ENCODE measurements around the gene LHPP.
"Not testable (repeated sequence)": the region's sequence is repeated elsewhere in the genome, so short reads cannot be mapped to it uniquely, and the experiment has no call there.

The LHPP gene

GRCh38 chr10:124534231-124534798, 72.7 kb downstream of the LHPP start:
- in situ Hi-C loops (cut with MboI; ENCODE audit: low sequenced_read_pairs): loop anchor here (10.0 kb wide), 1 partner anchor 290 kb away; no protein-coding TSS in a partner anchor

DNA sequence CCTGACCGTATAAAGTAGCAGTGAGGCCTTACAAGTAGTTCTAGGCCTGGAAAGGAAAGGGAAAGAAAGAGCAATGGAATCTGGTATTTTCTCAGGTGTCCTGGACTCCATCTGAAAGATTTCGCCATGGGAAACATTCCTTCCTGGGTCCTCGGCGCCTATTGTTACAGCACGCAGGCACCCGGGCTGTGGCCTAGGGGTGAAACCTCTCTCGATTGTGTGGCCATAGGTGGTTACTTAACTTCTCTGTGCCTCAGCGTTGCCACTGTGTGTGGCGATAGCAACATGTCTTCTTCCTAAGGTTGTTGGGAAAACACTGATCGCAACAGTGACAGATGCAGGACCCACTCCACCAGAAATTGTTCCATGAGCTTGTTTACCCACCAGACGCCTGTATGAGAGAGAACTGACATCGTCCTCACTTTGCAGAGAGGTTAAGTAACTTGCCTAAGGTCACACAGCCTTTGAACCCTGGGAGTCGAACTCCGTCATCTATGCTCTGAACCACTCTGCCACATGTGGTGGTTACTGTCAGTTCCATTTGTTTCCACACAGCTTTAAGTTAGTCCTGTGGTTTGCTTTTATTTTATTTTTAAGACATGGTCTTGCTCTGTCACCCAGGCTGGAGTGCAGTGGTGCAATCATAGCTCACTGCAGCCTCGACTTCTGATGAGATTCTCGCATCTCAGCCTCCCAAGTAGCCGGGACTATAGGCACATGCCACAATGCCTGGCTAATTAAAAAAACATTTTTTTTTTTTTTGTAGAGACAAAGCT, 73.4 kb downstream of the LHPP start:
- in situ Hi-C loops (cut with MboI; ENCODE audit: low sequenced_read_pairs): loop anchor here (10.0 kb wide), 1 partner anchor 290 kb away; no protein-coding TSS in a partner anchor

- in situ Hi-C loops (cut with MboI; ENCODE audit: low sequenced_read_pairs): loop anchor here (10.0 kb wide), 1 partner anchor 289 kb away; no protein-coding TSS in a partner anchor
Observed at GRCh38 chr10:124535731-124536495, 74.3 kb downstream of the LHPP start.

DNA sequence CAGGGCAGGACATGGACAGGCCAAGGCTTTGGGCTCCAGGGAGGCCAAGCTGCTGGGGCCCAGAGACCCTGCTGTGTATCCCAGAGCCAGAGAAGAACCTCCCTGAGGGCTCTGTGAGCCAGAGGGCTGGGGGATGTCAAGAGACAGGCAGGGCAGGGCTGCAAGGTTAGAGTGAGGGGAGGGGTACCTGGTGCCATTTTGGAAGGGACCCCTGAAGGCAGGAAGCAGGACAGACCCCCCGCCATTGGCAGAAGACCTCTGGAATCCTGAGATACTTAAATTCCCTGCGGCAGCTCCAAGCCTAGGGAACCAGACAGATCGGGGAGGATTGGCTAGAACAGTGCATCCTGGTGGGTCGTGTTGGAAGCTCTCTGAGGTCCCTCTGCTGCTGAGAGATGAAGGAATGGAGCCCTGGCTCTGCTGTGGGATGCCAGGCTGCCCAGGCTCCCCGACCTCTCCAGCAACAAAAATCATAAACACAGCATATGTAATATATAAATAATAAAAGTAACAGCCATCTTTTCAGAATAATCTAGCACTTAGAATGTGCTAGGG, 75.0 kb downstream of the LHPP start:
- in situ Hi-C loops (cut with MboI; ENCODE audit: low sequenced_read_pairs): loop anchor here (10.0 kb wide), 1 partner anchor 288 kb away; no protein-coding TSS in a partner anchor

DNA sequence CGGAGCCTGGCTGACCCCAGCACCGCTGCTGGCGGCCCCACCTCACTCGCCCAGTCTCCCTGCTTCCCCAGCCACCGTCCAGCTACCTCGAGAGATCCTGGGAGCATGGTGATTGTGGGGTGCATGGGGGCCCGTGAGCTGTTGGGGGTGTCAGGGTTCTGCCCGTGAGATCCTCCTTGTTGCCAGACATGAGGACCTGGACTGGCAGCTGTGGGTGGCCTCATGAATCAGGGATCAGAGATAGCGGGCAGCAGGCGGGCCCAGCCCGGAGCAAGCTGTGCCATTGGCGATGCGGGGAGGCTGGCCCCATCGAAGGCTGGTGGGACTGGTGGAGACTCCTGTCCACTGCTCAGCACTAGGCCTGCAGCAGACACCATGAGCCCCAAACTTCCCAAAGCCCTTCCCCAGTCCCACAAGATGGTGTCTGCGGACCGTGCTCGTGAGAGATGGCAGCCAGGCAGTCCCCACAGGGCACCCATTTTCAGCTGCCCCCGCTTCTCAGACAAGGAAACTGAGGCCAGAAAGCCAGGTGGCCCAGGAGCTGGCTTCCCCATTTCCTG, 75.6 kb downstream of the LHPP start:
- in situ Hi-C loops (cut with MboI; ENCODE audit: low sequenced_read_pairs): loop anchor here (10.0 kb wide), 1 partner anchor 288 kb away; no protein-coding TSS in a partner anchor

GRCh38 chr10:124537891-124538290, 76.3 kb downstream of the LHPP start:
- in situ Hi-C loops (cut with MboI; ENCODE audit: low sequenced_read_pairs): loop anchor here (10.0 kb wide), 1 partner anchor 287 kb away; no protein-coding TSS in a partner anchor

DNA sequence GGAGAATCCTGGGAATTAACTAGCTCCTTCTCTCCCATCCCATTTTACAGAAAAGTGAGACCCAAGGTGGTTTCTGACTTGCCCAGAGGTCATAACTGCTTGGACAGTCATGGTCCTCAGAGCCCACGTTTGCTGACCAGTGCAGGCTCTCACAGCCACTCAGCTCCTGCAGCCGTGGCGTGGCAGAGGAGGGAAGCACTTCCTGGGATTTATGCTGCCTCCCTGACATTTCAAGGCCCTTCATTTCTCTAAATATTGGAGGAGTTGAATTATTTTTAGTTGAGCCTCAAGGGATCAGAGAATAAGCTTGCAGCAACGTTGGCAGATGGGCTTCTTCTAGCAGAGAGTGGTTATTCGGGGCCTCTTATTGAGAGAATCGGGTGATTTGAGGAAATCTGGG, 77.1 kb downstream of the LHPP start:
- in situ Hi-C loops (cut with MboI; ENCODE audit: low sequenced_read_pairs): loop anchor here (10.0 kb wide), 1 partner anchor 286 kb away; no protein-coding TSS in a partner anchor

DNA sequence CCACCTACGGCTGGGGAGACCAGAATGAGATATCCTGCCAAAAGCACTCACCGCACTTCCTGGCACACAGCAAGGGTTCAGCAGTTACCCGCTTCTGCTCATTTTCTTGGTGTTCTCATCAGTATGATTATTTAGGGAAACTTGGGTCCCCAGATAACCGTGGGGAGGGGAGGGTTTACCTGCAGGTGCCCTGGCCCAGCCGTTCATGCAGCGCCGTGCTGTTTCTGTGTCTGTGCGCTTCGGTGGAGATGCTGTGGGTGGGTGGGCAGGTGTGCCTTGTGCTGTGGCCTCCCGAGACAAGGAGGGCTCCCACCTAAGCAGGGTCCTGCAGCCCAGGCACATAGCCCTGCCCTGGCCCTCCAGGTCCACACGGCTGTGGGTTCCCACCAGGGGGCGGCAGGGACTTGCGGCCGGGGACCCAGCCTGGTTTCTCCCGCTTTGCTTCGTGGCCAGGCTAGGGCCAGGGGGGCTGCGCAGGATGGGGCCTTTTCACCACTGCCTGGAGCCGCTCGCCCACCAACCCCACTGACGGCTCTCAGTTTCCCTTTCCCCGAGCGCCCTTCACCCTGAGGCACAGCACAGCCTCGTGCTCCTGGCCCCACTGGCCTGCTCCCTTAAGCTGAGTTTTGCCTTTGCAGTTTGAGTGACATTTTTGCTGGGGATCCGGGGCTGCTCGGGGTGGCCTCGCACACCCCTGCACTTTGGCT, 78.5 kb downstream of the LHPP start:
- in situ Hi-C loops (cut with MboI; ENCODE audit: low sequenced_read_pairs): loop anchor here (10.0 kb wide), 1 partner anchor 285 kb away; no protein-coding TSS in a partner anchor

DNA sequence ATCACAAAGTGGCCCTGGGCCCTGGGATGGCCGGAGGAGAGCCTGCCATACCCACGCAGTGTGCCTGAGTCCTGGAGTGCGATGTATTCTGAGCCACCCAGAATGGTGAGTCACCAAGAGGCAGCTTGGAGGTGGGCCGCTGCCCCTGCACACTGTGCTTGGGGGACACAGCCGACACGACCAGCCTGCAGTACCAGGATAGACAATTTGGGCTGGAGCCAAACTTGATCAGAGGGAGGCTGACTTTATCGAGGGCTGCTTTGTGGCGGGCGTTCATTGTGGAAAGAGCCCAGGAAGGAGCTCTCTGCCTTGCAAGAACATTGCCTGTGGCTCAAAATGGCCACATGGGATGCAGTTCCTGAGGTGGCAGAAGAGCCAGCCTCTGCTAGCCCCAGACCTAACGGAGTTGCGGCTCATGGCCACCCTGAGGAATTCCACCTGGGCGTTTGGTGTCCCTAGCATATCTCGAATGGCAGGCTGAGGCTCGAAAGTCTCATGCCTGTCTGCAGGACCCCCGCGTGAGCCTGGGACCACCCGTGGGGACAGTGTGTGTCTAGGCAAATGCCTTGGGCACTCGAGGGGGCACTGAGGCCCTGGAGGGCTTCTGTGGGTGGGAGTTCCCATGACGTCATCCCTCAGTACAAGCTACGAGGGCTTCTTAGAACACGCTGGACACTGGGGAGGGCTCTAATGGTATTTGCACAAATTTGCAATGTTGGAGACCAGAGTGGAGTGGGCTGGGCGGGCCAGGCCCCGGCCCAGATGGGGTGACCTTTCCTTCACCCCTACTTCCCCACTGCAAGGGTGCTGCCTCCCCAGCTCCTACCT, 79.7 kb downstream of the LHPP start:
- in situ Hi-C loops (cut with MboI; ENCODE audit: low sequenced_read_pairs): no loop called here

DNA sequence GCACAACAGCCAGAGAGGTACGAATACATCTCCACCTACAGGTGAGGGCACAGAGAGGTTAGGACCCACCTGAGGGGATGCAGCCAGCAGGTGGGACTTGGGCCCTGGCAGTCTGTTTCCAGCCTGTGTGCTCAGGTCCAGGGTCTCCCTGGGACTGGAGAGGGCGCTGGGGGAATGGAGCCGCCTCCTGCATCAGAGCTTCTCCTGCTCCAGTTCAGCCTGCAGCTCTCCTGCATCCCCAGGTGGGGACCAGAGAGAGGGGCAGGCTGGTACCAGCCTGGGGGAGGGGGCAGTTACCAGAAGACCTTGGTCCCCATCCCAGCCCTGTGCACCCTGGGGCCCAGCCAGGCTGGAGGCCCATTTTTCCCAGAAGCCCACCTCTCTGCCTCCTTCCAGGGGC, 80.7 kb downstream of the LHPP start:
- in situ Hi-C loops (cut with MboI; ENCODE audit: low sequenced_read_pairs): no loop called here

GRCh38 chr10:124543146-124543545, 81.5 kb downstream of the LHPP start:
- in situ Hi-C loops (cut with MboI; ENCODE audit: low sequenced_read_pairs): no loop called here

DNA sequence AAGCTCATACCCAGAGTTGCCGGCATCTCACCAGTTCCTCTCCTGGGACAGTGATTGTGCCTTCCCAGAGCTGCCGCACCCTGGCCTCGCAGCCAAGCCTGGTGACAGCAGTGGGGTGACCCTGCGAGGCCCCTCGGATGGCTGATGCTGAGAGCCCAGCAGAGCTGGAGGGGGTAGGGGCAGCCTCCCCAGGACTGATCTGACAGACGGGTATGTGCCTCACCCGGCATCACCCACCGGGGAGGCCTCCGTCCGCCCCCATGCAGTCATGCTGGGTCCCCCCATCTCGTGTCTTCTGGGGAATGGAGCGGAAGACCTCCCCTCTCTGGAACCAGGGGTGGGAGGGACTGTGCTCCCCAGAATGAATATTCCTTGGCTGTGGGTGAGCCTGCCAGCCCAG, 82.3 kb downstream of the LHPP start:
- in situ Hi-C loops (cut with MboI; ENCODE audit: low sequenced_read_pairs): no loop called here

GRCh38 chr10:124544711-124545110, 83.1 kb downstream of the LHPP start:
- in situ Hi-C loops (cut with MboI; ENCODE audit: low sequenced_read_pairs): no loop called here

DNA sequence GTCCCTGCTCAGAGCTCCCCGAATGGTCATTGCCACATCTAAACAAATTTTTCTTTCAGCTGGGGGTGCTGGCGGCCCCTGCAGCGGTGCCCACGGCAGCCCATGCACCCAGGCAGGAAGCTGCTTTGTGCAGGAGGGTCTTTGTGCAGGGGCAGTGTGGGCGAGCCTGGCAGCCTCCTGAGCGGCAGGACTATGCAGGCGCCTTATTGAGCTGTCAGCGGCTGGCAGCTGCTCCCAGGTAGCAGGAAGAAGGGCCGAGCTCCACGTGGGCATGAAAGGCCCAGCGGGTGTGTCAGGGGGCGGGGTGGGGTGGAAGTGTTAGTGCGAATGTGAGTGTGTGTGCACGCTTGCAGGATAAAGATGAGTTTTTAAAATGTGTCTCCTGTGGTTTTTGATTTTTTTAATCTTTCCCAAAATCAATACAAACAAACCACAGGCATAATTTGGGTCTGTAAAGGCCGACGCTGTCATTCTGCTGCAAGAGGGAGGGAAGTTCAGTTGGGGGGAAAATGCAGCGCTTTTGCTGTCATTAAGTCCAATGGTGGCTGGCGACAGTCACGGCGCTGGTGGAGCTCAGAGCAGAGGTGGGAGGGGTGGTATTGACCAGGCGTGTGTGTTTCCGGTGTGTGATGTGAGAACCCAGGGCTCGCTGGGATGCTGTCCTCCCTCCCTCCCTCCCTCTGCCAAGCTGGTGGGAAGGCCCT, 83.9 kb downstream of the LHPP start:
- in situ Hi-C loops (cut with MboI; ENCODE audit: low sequenced_read_pairs): no loop called here

DNA sequence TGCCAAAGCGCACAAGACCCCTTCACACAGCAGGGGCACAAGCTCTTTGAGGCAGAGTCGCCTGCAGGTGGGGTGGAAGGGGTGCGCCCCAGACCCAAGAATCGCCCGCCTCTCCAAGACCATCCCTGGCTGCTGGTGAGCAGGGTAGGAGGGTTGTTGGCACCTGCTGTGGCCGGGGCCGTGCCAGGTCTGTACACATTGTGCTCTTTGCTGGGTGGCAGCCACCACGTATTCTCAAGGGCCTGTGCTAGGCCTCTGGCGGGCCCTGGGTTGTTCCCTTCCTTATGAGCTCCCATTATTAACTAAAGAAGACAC, 84.4 kb downstream of the LHPP start:
- in situ Hi-C loops (cut with MboI; ENCODE audit: low sequenced_read_pairs): no loop called here

DNA sequence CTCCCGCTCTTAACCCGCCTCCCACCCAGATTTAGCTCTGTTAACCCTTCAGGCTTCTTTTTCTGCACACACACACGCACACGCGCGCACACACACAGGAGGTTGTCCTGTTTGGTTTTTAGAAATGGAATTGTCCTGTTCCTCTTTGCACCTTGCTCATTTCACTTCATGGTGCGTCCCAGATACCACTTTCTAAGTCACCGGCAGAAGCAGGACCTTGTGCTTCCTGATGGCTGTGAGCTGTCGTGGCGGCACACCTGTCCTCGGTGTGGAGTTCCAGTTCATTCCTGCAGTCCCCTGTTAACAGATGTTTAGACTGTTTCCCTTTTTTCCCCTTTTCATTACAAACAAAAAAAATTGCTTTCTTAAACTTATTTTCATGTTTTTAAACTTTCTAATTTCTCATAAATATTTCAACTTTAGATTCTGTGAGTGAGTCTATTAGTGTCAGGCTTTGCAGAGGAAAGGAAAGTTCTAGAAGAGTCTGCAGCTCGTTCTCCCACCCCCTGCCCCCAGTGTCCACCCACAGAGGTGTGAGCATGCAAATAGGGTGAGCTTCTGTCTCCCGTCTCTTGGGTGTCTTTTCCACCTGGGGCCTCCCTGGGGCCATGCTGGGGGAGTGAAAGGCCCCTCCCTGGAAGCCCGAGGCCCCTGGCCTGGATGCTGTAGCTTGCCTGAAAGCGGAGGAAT, 85.5 kb downstream of the LHPP start:
- in situ Hi-C loops (cut with MboI; ENCODE audit: low sequenced_read_pairs): no loop called here

DNA sequence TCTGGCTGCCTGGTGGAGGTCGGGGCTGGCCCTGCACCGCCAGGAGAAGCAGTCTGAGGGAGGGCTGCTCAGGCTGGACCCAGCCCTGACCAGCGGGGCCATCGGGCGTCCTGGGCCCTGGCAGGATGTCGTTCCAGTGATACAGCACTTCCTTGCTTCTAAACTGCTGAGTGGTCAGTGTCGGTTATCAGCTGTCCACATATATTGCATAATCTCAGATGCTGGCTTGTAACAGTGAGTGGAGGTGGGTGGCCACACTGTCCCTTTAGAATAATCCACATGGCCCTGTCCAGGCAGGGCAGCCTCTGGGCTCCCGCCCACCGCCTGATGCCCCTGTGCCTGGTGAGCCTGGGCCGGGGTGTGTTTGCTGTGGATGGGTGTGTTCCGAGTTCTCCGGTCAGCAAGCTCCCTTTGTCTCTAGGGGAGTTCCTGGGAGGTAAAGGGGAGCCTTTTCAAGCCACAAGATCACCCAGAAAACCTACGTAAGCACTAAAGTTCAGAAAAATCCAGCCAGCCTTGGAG, 86.1 kb downstream of the LHPP start:
- in situ Hi-C loops (cut with MboI; ENCODE audit: low sequenced_read_pairs): no loop called here

DNA sequence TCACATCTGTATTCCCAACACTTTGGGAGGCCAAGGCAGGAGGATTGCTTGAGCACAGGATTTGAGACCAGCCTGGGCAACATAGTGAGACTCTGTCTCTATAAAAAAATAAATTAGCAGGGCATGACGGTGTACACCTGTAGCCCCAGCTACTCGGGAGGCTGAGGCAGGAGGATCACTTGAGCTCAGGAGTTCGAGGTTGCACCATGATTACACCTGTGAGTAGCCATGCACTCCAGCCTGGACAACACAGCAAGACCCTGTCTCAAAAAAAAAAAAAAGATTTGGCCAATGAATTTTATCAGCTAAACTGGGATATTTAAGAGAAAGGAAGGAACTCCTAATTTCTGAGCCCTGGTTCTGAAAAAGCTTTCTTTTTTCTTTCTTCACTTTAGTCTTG, 87.5 kb downstream of the LHPP start:
- in situ Hi-C loops (cut with MboI; ENCODE audit: low sequenced_read_pairs): not testable (repeated sequence)

Measured in HL-60/S4 treated with retinoic acid at 250 ng/mL for 4 days and 3 days (cell line).